Gastrocnemius medialis (tissue), 4 donors: ENCODE data around the gene PIK3CD. TPM values are rescaled to one million over a fixed set of nuclear protein-coding genes. Genes with fewer than 3 reads are reported as not detected.

ENCODE experiments used
- ATAC-seq, 2 donors: fragments of 150-250 bp; one replicate each; pipeline ENCODE4 v1.9.1; 2016
- DNase-seq, 2 donors: peaks; one replicate each; pipeline ENCODE4 v3.0.0-alpha.2; 2019
- H3K27ac ChIP-seq, 4 donors: fragments of 200-600 bp; sonication (generic); 1 replicate in 1 of 4; 2 replicates in 3 of 4; pipeline ENCODE4 v1.5.1; 2016 to 2018; ENCODE audit warnings: mild to moderate bottlenecking in 2 of 4, moderate library complexity in 1 of 4
- H3K27me3 ChIP-seq, 3 donors: fragments of 200-600 bp; sonication (generic) in 2 of 3; 1 replicate in 1 of 3; 2 replicates in 2 of 3; pipeline versions ENCODE4 v1.5.1 to v1.6.0; 2016 to 2019; ENCODE audit warnings: mild to moderate bottlenecking in 1 of 3, moderate library complexity in 1 of 3
- H3K36me3 ChIP-seq, 2 donors: fragments of 200-600 bp; sonication (generic) in 1 of 2; one replicate each; pipeline ENCODE4 v1.5.1; 2017 to 2018
- H3K4me1 ChIP-seq, 2 donors: fragments of 200-600 bp; sonication (generic) in 1 of 2; one replicate each; pipeline ENCODE4 v1.5.1; 2016 to 2017; ENCODE audit warnings: mild to moderate bottlenecking in 2 of 2
- H3K4me3 ChIP-seq, 4 donors: fragments of 200-600 bp; sonication (generic) in 3 of 4; 1 replicate in 1 of 4; 2 replicates in 3 of 4; pipeline ENCODE4 v1.5.1; 2016 to 2019; ENCODE audit warnings: mild to moderate bottlenecking in 2 of 4
- H3K9me3 ChIP-seq, 3 donors: fragments of 200-600 bp; sonication (generic) in 2 of 3; 1 replicate in 1 of 3; 2 replicates in 2 of 3; pipeline ENCODE4 v1.5.1; 2016 to 2019
- CTCF ChIP-seq, 5 experiments: fragments of 450-650 bp in 3 of 5; fragments of 200-600 bp in 2 of 5; sonication (generic) in 2 of 5; IDR thresholded peaks in 4 of 5; conservative IDR thresholded peaks in 1 of 5; 1 replicate in 4 of 5; 2 replicates in 1 of 5; pipeline ENCODE4 v1.5.1; 2016 to 2019; ENCODE audit warnings: antibody characterized with exemption in 5 of 5, mild to moderate bottlenecking in 3 of 5, moderate library complexity in 3 of 5
- POLR2A ChIP-seq, 2 donors: fragments of 450-650 bp; IDR thresholded peaks; one replicate each; pipeline ENCODE4 v1.6.1; 2017; ENCODE audit warnings: antibody characterized with exemption in 2 of 2, mild to moderate bottlenecking in 2 of 2, moderate library complexity in 2 of 2
- in situ Hi-C, 4 donors: fragments of 200-750 bp; cut with MboI; loops; one replicate each; pipeline versions ENCODE4 v1.15.0 to v1.8.0; 2017; ENCODE audit warnings: low sequenced_read_pairs in 4 of 4
- intact Hi-C: fragments of 100-400 bp; cut with DNase I; formaldehyde crosslinking; loops from one replicate; pipeline ENCODE4 v1.15.1; 2023; ENCODE audit warnings: low total_unique reads
- total RNA-seq, 4 donors: library from RNA; depleted of rRNA; stranded (reverse); fragments of >200 nt; gene quantifications; one replicate each; pipeline versions ENCODE4 v1.1.0 to v1.2.3, GENCODE V29; 2016

PIK3CD gene
- total RNA-seq, 4 donors from 2014 or later: 0.66 to 2.3 (median 1.3) TPM

- in situ Hi-C loops: no loop called here
Measured at GRCh38 chr1:9717193-9718005, 65.9 kb downstream of the PIK3CD start.

GRCh38 chr1:9718006-9718680 lies 66.6 kb downstream of the PIK3CD start:
- no peak overlapping the region for H3K27ac ChIP-seq
- H3K27me3 ChIP-seq: no peaks in the 10 kb centered on the region
- H3K4me1 ChIP-seq: peaks cover 0 to 4% of the 10 kb centered on the region in 2 donors
- DNase-seq (no peak), ATAC-seq (no peak)
- no peaks in the 10 kb centered on the region for H3K36me3 ChIP-seq
- TF ChIP-seq CTCF (IDR thresholded peaks at IDR 0.05 in 4 of 5, conservative IDR thresholded peaks at IDR 0.05 in 1 of 5): no peak
- intact Hi-C loops: no loop called here
- no peaks in the 10 kb centered on the region for H3K9me3 ChIP-seq
- H3K4me3 ChIP-seq: no peak overlapping the region
- in situ Hi-C loops: no loop called here

More at GRCh38 chr1:9717193-9718005, 65.9 kb downstream of the PIK3CD start:
- DNase-seq (peak; percentile 34 to 55), ATAC-seq (no peak)
- intact Hi-C loops: no loop called here
- Histone ChIP-seq H3K9me3 (no peaks in the 10 kb centered on the region), H3K27ac (no peak overlapping the region), H3K27me3 (no peaks in the 10 kb centered on the region), H3K4me1 (peaks cover 0 to 4% of the 10 kb centered on the region in 2 donors), H3K4me3 (no peak overlapping the region), H3K36me3 (no peaks in the 10 kb centered on the region)
- TF ChIP-seq POLR2A (IDR thresholded peaks at IDR 0.05) (no peak), CTCF (IDR thresholded peaks at IDR 0.05 in 4 of 5, conservative IDR thresholded peaks at IDR 0.05 in 1 of 5) (no peak)

GRCh38 chr1:9719978-9720722 lies 68.6 kb downstream of the PIK3CD start:
- peaks cover 0 to 4% of the 10 kb centered on the region in 2 donors for H3K4me1 ChIP-seq
- H3K27ac ChIP-seq: no peak overlapping the region
- no peaks in the 10 kb centered on the region for H3K9me3 ChIP-seq
- in situ Hi-C loops (no loop called here), intact Hi-C loops (loop anchor here (5.0 kb wide), 1 partner anchor 147 kb away; no protein-coding TSS in a partner anchor)
- no peak overlapping the region for H3K4me3 ChIP-seq
- TF ChIP-seq CTCF (IDR thresholded peaks at IDR 0.05 in 4 of 5, conservative IDR thresholded peaks at IDR 0.05 in 1 of 5) (no peak), POLR2A (IDR thresholded peaks at IDR 0.05) (no peak)
- no peaks in the 10 kb centered on the region for H3K27me3 ChIP-seq
- DNase-seq: no peak
- ATAC-seq: no peak
- no peaks in the 10 kb centered on the region for H3K36me3 ChIP-seq

- Histone ChIP-seq H3K4me3 (no peak overlapping the region), H3K4me1 (peaks cover 0 to 4% of the 10 kb centered on the region in 2 donors), H3K27me3 (no peaks in the 10 kb centered on the region), H3K27ac (no peak overlapping the region), H3K9me3 (no peaks in the 10 kb centered on the region), H3K36me3 (no peaks in the 10 kb centered on the region)
- ATAC-seq: no peak
- in situ Hi-C loops (no loop called here), intact Hi-C loops (loop anchor here (5.0 kb wide), 1 partner anchor 146 kb away; no protein-coding TSS in a partner anchor)
- TF ChIP-seq CTCF (IDR thresholded peaks at IDR 0.05 in 4 of 5, conservative IDR thresholded peaks at IDR 0.05 in 1 of 5) (no peak), POLR2A (IDR thresholded peaks at IDR 0.05) (no peak)
- DNase-seq: no peak
Measured at GRCh38 chr1:9720785-9721605, 69.5 kb downstream of the PIK3CD start.
